IMR-90 (cell line): Measurements from ENCODE around the gene LAMTOR4. TPM values are rescaled to one million over a fixed set of nuclear protein-coding genes. Genes with fewer than 3 reads are reported as not detected.

ENCODE experiments used
- ATAC-seq: fragments of 200-7000 bp; cut with Tn5 transposase; 2 replicates; pipeline ENCODE4 v1.9.1; 2020; ENCODE audit warnings: low read depth, mild to moderate bottlenecking, moderate library complexity
- BruUV-seq: library from RNA; stranded (reverse); fragments of 400-500 nt; replicated peaks from 2 replicates; lab custom pipeline; 2021; lab: Mats Ljungman, UMichigan
- CTCF ChIA-PET: fragments of 300-600 bp; formaldehyde crosslinking; extraction: SDS; loops from one replicate; lab custom pipeline; 2021; ENCODE audit warnings: antibody characterized with exemption; lab: Yijun Ruan, JAX
- POLR2A ChIA-PET: fragments of 300-600 bp; sonication (Branson Sonifier 250); formaldehyde crosslinking; loops from one replicate; lab custom pipeline; 2022; ENCODE audit warnings: antibody characterized with exemption; ENCODE audit not compliant: unreplicated experiment; lab: Charles Lee
- DNase-seq: peaks from one replicate; pipeline ENCODE4 v3.0.0; 2013
- H2AFZ ChIP-seq: replicated peaks from 2 replicates; pipeline ENCODE3; 2013; ENCODE audit warnings: low read length, mild to moderate bottlenecking; ENCODE audit not compliant: poor library complexity
- H2AK5ac ChIP-seq: 2 replicates; pipeline ENCODE4 v1.6.1; 2013; ENCODE audit warnings: low read depth, low read length, inconsistent platforms
- H2AK9ac ChIP-seq: replicated peaks from 2 replicates; pipeline ENCODE3; 2013; ENCODE audit warnings: mild to moderate bottlenecking, low read depth, low read length, moderate library complexity; ENCODE audit not compliant: poor library complexity
- H2BK120ac ChIP-seq: 2 replicates; pipeline ENCODE4 v1.6.1; 2013; ENCODE audit warnings: low read depth, low read length, inconsistent platforms
- H2BK15ac ChIP-seq: 3 replicates; pipeline ENCODE4 v1.6.1; 2013; ENCODE audit warnings: low read depth, low read length, inconsistent platforms
- H2BK20ac ChIP-seq: 2 replicates; pipeline ENCODE4 v1.6.1; 2013; ENCODE audit warnings: low read depth, mild to moderate bottlenecking, inconsistent platforms, low read length, moderate library complexity
- H2BK5ac ChIP-seq: 2 replicates; pipeline ENCODE4 v1.6.1; 2013; ENCODE audit warnings: mild to moderate bottlenecking, low read depth, low read length, inconsistent platforms; ENCODE audit not compliant: poor library complexity, severe bottlenecking
- H3K14ac ChIP-seq: replicated peaks from 2 replicates; pipeline ENCODE4 v1.6.1; 2013; ENCODE audit warnings: low read depth, low read length, inconsistent platforms
- H3K18ac ChIP-seq: 2 replicates; pipeline ENCODE4 v1.6.1; 2013; ENCODE audit warnings: low read depth, low read length, control low read depth
- H3K23ac ChIP-seq: 2 replicates; pipeline ENCODE4 v1.6.1; 2013; ENCODE audit warnings: low read depth, low read length, inconsistent platforms
- H3K27ac ChIP-seq: 2 replicates; pipeline ENCODE4 v1.5.1; 2013; ENCODE audit warnings: mild to moderate bottlenecking, control low read depth, low read length; ENCODE audit not compliant: insufficient read depth
- H3K27me3 ChIP-seq: 2 replicates; pipeline ENCODE4 v1.6.1; 2013; ENCODE audit warnings: low read length; ENCODE audit not compliant: control insufficient read depth, insufficient read depth
- H3K36me3 ChIP-seq: 2 replicates; pipeline ENCODE4 v1.6.1; 2013; ENCODE audit warnings: low read length, mixed read lengths; ENCODE audit not compliant: control insufficient read depth, insufficient read depth
- H3K4ac ChIP-seq: 2 replicates; pipeline ENCODE4 v1.6.1; 2013; ENCODE audit warnings: low read depth, low read length, inconsistent platforms
- H3K4me1 ChIP-seq: 2 replicates; pipeline ENCODE4 v1.6.1; 2013; ENCODE audit warnings: low read length, mixed read lengths; ENCODE audit not compliant: control insufficient read depth, insufficient read depth
- H3K4me2 ChIP-seq: 2 replicates; pipeline ENCODE4 v1.6.1; 2013; ENCODE audit warnings: low read depth, mild to moderate bottlenecking, control low read depth, low read length, moderate library complexity
- H3K4me3 ChIP-seq: 2 replicates; pipeline ENCODE4 v1.5.1; 2013; ENCODE audit warnings: low read depth, mild to moderate bottlenecking, control low read depth, low read length, moderate library complexity; ENCODE audit not compliant: insufficient read depth
- H3K56ac ChIP-seq: 2 replicates; pipeline ENCODE4 v1.6.1; 2013; ENCODE audit warnings: low read length, inconsistent platforms; ENCODE audit not compliant: insufficient read depth; ENCODE audit errors: extremely low read depth
- H3K79me1 ChIP-seq, 2 experiments: 2 replicates each; pipeline ENCODE4 v1.6.1; 2013; ENCODE audit warnings: low read length in 2 of 2, inconsistent platforms in 1 of 2, low read depth in 1 of 2
- H3K9ac ChIP-seq: 2 replicates; pipeline ENCODE4 v1.6.1; 2013; ENCODE audit warnings: low read depth, low read length, control low read depth
- H3K9me1 ChIP-seq: 2 replicates; pipeline ENCODE4 v1.6.1; 2013; ENCODE audit warnings: low read length, inconsistent platforms; ENCODE audit not compliant: insufficient read depth
- H3K9me3 ChIP-seq: 2 replicates; pipeline ENCODE4 v1.6.1; 2013; ENCODE audit warnings: low read length; ENCODE audit not compliant: control insufficient read depth, insufficient read depth
- H4K20me1 ChIP-seq: 2 replicates; pipeline ENCODE4 v1.6.1; 2013; ENCODE audit warnings: low read length, inconsistent platforms; ENCODE audit not compliant: insufficient read depth
- H4K5ac ChIP-seq: 2 replicates; pipeline ENCODE4 v1.6.1; 2013; ENCODE audit warnings: mild to moderate bottlenecking, low read depth, low read length, control low read depth
- H4K8ac ChIP-seq, 2 experiments: 2 replicates each; pipeline ENCODE4 v1.6.1; 2013; ENCODE audit warnings: low read depth in 2 of 2, low read length in 2 of 2, control low read depth in 1 of 2, inconsistent platforms in 1 of 2
- H4K91ac ChIP-seq: 2 replicates; pipeline ENCODE4 v1.6.1; 2013; ENCODE audit warnings: low read depth, low read length, inconsistent platforms; ENCODE audit not compliant: insufficient read depth
- CEBPB ChIP-seq: IDR thresholded peaks from 2 replicates; pipeline ENCODE4 v1.6.1; 2012; ENCODE audit warnings: low read depth, low read length, improper control_type of control experiment
- CTCF ChIP-seq: conservative IDR thresholded peaks from 2 replicates; pipeline ENCODE4 v1.5.1; 2012; ENCODE audit warnings: mild to moderate bottlenecking, low read depth, low read length, improper control_type of control experiment
- FOS ChIP-seq: fragments of 150-350 bp; IDR thresholded peaks from 2 replicates; pipeline ENCODE4 v1.6.1; 2016; ENCODE audit warnings: low read depth, low read length
- MAFK ChIP-seq: IDR thresholded peaks from 2 replicates; pipeline ENCODE4 v1.6.1; 2012; ENCODE audit warnings: low read depth, low read length, improper control_type of control experiment
- MAZ ChIP-seq: IDR thresholded peaks from 2 replicates; pipeline ENCODE4 v1.6.1; 2012; ENCODE audit warnings: low read depth, mild to moderate bottlenecking, low read length, improper control_type of control experiment, moderate library complexity, borderline replicate concordance
- MXI1 ChIP-seq: IDR thresholded peaks from 2 replicates; pipeline ENCODE4 v1.6.1; 2012; ENCODE audit warnings: low read depth, mild to moderate bottlenecking, low read length, moderate library complexity, borderline replicate concordance
- NFE2L2 ChIP-seq: fragments of 150-350 bp; IDR thresholded peaks from 2 replicates; pipeline ENCODE4 v1.6.1; 2016; ENCODE audit warnings: low read depth, mild to moderate bottlenecking, low read length
- POLR2A ChIP-seq: IDR thresholded peaks from 2 replicates; pipeline ENCODE4 v1.6.1; 2012; ENCODE audit warnings: mild to moderate bottlenecking, low read depth, low read length
- RAD21 ChIP-seq: IDR thresholded peaks from 2 replicates; pipeline ENCODE4 v1.6.1; 2012; ENCODE audit warnings: low read length, improper control_type of control experiment
- RCOR1 ChIP-seq: IDR thresholded peaks from 2 replicates; pipeline ENCODE4 v1.6.1; 2012; ENCODE audit warnings: mild to moderate bottlenecking, low read length, improper control_type of control experiment; ENCODE audit not compliant: insufficient replicate concordance
- RFX5 ChIP-seq: IDR thresholded peaks from 2 replicates; pipeline ENCODE4 v1.8.0; 2012; ENCODE audit warnings: low read depth, mild to moderate bottlenecking, low read length, moderate library complexity
- SMC3 ChIP-seq: fragments of 150-350 bp; IDR thresholded peaks from 2 replicates; pipeline ENCODE4 v1.6.1; 2016; ENCODE audit warnings: low read depth, mild to moderate bottlenecking, antibody characterized with exemption, low read length, moderate library complexity
- USF2 ChIP-seq: fragments of 150-350 bp; IDR thresholded peaks from 2 replicates; pipeline ENCODE4 v1.6.1; 2017; ENCODE audit warnings: mild to moderate bottlenecking, antibody characterized with exemption, low read length, low read depth
- WGBS, 2 experiments: methylation state at CpG; one replicate each; pipeline versions ENCODE4 v1.1.5 to v1.1.7; 2013; ENCODE audit warnings: missing lambda C conversion rate in 2 of 2; ENCODE audit not compliant: insufficient read length in 1 of 2; ENCODE audit errors: extremely low coverage in 2 of 2; 5-methylcytosine and 5-hydroxymethylcytosine counted together
- dilution Hi-C: fragments of 300-500 bp; cut with HindIII; formaldehyde crosslinking; loops from one replicate; pipeline ENCODE4 v1.14.3; 2018; ENCODE audit warnings: low sequenced_read_pairs; ENCODE audit not compliant: unreplicated experiment
- in situ Hi-C: fragments of 300-500 bp; cut with MboI; formaldehyde crosslinking; loops from 3 replicates; pipeline ENCODE4 v1.14.3; 2019; ENCODE audit warnings: low sequenced_read_pairs, inconsistent platforms, mixed read lengths
- intact Hi-C: fragments of 100-400 bp; cut with micrococcal nuclease; formaldehyde crosslinking; loops from 2 replicates; pipeline ENCODE4 v1.10.0; 2022
- polyA plus RNA-seq, 3 experiments: library from polyadenylated mRNA; depleted of rRNA; stranded (reverse); fragments of >200 nt; gene quantifications; 2 replicates each; pipeline ENCODE4 v1.2.3, GENCODE V29; 2012; ENCODE audit warnings: low replicate concordance in 1 of 3
- total RNA-seq: library from RNA; depleted of rRNA; stranded (reverse); fragments of >200 nt; gene quantifications from 2 replicates; pipeline ENCODE4 v1.2.3, GENCODE V29; 2012

The LAMTOR4 gene
- total and polyA plus RNA-seq, 2 of the 4 experiments (the other 2 are of a cell fraction): 134 to 268 TPM

GRCh38 chr7:100170101-100170897, 21.6 kb downstream of the LAMTOR4 start (continued):
- no peak for TF ChIP-seq NFE2L2

GRCh38 chr7:100171087-100171681, 22.5 kb downstream of the LAMTOR4 start:
- peaks cover 8% of the 10 kb centered on the region for H3K4me1 ChIP-seq
- H3K79me1 ChIP-seq: peaks cover 6 to 23% of the 10 kb centered on the region in 2 experiments
- no peak overlapping the region for H4K8ac ChIP-seq
- H3K56ac ChIP-seq: no peak overlapping the region
- no peak overlapping the region for H2BK15ac ChIP-seq
- H2BK20ac ChIP-seq: no peak overlapping the region
- H4K91ac ChIP-seq: no peak overlapping the region
- H3K9ac ChIP-seq: no peak overlapping the region
- CTCF ChIA-PET: no interaction called here
- WGBS, 2 experiments: 40% methylated on average over 2 of the region's 61 CpGs; no CpG with 5 or more reads in 1 of the 2 experiments
- H2AK9ac ChIP-seq: no peak overlapping the region
- no peaks in the 10 kb centered on the region for H3K9me3 ChIP-seq
- H3K4me3 ChIP-seq: no peak overlapping the region
- peaks cover 3% of the 10 kb centered on the region; the same call in 1 of the 2 replicates for H3K9me1 ChIP-seq
- no peaks in the 10 kb centered on the region for H3K27me3 ChIP-seq
- no peak overlapping the region for H2BK120ac ChIP-seq
- H4K5ac ChIP-seq: no peak overlapping the region
- ATAC-seq (no peak), DNase-seq (no peak)
- in situ Hi-C loops (no loop called here), intact Hi-C loops (no loop called here), dilution Hi-C loops (no loop called here)
- H3K4me2 ChIP-seq: no peak overlapping the region
- no peak overlapping the region for H3K14ac ChIP-seq
- no peak overlapping the region for H3K23ac ChIP-seq
- POLR2A ChIA-PET: no interaction called here
- H3K27ac ChIP-seq: no peak overlapping the region
- H2BK5ac ChIP-seq: no peak overlapping the region
- no peak overlapping the region for H2AFZ ChIP-seq
- peaks cover 13% of the 10 kb centered on the region for H3K36me3 ChIP-seq
- no peak overlapping the region for H3K4ac ChIP-seq
- no peak overlapping the region for H2AK5ac ChIP-seq
- H3K18ac ChIP-seq: no peak overlapping the region
- BruUV-seq: no TSS peak
- H4K20me1 ChIP-seq: no peaks in the 10 kb centered on the region
- TF ChIP-seq RCOR1: no peak
- TF ChIP-seq CTCF: no peak
- no peak for TF ChIP-seq USF2
- TF ChIP-seq MAZ: no peak
- no peak for TF ChIP-seq RAD21
- no peak for TF ChIP-seq CEBPB
- TF ChIP-seq SMC3: no peak
- no peak for TF ChIP-seq RFX5
- no peak for TF ChIP-seq POLR2A
- no peak for TF ChIP-seq FOS
- no peak for TF ChIP-seq MXI1
- no peak for TF ChIP-seq MAFK
